IPS-18c (cell line): ENCODE measurements around the gene PHF2.
"Not testable (repeated sequence)": the region's sequence is repeated elsewhere in the genome, so short reads cannot be mapped to it uniquely, and the experiment has no call there.

Experiments used
- H3K4me3 ChIP-seq: 2 replicates; pipeline ENCODE4 v1.7.0; 2013; ENCODE audit warnings: low read depth, mild to moderate bottlenecking, low read length, moderate library complexity; ENCODE audit not compliant: insufficient read depth
- H3K9me3 ChIP-seq: one replicate; pipeline ENCODE4 v1.6.1; 2013; ENCODE audit warnings: mild to moderate bottlenecking, low read length, moderate library complexity; ENCODE audit not compliant: control insufficient read depth, insufficient read depth

PHF2 gene

DNA sequence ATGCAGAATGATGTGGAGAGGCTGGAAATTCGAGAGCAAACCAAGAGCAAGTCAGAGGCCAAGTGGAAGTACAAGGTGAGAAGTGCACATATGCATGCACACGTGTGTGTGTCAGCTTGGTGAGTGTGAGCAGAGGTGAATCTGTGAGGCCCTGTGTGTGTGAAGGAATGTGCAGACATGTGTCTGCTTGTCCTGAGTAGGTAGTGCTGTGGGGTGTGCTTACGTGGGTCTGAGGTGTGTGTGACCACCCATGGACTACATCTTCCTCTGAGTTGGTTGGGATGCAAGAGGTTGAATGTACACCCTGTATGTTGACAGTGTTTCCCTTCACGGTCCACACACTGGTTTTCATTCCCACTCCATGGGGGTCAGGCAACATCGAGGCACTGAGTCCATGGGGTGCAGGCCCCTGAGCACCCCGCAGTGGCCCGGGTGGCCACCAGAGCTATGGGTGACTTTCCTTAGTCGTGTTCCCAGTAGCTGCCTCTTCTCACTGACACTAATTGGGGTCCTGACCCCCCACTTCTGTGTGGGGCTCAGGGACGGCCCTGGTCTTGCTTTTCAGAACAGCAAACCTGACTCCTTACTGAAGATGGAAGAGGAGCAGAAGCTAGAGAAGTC, 86.7 kb downstream of the PHF2 start:
- Histone ChIP-seq H3K9me3 (no peaks in the 10 kb centered on the region), H3K4me3 (no peak overlapping the region)

- H3K9me3 ChIP-seq = no peaks in the 10 kb centered on the region
- no peak overlapping the region for H3K4me3 ChIP-seq
Measured at GRCh38 chr9:93663877-93664548, 87.6 kb downstream of the PHF2 start.

GRCh38 chr9:93664549-93665120, 88.3 kb downstream of the PHF2 start:
- H3K9me3 ChIP-seq = no peaks in the 10 kb centered on the region
- H3K4me3 ChIP-seq = no peak overlapping the region

DNA sequence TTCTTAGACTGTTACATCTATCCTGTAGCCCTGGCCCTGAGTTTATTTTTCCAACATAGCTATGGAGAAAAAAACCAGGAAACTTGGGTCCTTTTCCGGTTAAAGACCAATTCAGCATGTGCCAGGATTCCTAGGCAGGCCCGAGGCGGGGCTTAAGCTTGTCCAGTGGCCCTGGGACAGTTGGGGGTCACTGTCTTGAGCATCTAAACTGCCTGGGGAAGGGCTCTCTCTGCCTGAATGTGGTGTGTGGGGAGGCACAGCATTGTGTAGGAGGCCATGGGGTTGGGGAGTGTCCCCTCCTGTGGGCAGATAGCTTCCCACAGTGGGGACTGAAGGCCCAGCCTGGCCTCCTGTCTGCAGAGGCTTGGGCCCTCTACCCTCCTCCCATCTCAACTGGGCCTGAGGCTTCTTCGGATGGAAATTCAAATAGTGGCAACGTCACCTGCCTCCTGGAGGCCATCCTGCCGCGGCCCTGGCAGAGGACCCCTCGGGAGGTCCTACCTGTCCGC, 88.8 kb downstream of the PHF2 start:
- Histone ChIP-seq H3K9me3 (no peaks in the 10 kb centered on the region), H3K4me3 (no peak overlapping the region)

DNA sequence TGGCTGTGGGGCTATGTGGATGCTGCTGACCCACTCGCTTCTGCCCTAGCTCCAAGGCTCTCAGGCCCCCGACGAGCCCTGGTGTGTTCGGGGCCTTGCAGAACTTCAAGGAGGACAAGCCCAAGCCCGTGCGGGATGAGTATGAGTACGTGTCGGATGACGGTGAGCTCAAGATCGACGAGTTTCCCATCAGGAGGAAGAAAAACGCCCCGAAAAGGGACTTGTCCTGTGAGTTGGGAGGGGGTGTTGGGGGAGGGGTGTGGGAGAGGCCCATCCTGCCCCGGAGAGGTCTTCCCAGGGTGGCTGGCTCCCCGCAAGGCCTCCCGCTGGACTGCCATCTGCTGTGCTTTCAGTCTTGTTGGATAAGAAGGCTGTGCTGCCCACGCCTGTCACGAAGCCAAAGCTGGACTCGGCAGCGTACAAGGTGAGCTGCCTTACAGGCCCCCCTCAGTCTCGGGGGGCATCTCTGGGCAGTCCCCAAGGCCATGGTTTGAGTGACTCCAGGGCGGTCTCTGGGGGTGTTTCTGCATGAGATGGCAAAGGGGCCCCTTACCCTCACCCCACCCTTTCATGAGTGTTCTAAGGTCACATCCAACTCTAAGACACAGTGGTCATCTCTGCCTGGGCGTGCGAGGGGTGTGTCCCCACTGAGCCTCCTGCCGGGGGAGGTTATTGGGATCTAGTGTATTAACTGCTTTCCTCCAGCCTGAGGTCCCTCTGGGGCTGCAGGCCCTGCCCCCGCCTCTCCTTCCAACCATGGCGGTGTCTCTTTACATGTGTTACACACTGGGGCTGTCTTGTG, 89.5 kb downstream of the PHF2 start:
- no peaks in the 10 kb centered on the region for H3K9me3 ChIP-seq
- no peak overlapping the region for H3K4me3 ChIP-seq

DNA sequence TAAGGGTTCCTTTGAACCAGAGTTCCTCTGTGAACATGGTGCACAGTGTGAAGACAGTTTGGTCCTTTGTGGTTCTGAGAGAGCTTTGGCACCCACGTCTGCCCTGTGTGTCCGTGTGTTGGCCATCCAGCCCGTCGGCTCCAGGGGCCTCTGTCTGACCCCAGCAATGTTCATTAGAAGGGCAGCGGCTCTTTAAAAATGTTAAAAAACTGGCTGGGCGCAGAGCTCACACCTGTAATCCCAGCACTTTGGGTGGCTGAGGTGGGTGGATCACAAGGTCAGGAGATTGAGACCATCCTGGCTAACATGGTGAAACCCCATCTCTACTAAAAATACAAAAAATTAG, 90.0 kb downstream of the PHF2 start:
- H3K9me3 ChIP-seq, H3K4me3 ChIP-seq: not testable (repeated sequence)

GRCh38 chr9:93667006-93667405, 90.6 kb downstream of the PHF2 start:
- no peaks in the 10 kb centered on the region for H3K9me3 ChIP-seq
- H3K4me3 ChIP-seq = no peak overlapping the region

DNA sequence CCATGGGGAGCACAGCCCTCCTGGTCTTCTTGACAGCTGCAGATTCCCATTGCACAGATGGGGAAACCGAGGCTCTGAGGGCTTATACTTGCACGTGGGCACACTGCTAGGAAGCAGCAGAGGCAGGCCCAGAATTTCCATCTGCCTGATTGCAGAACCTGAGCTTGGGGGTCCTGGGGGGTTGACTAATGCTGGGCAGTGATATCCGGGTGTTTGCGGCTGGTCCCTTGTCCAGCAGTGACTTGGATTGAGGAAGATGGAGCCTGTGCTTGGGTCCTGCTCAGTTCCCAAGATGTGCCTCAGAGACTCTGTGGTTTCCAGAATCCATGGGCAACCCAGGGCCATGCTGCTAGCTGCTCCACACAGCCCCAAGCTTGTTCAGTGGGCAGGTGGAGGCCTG, 91.2 kb downstream of the PHF2 start:
- H3K9me3 ChIP-seq = no peaks in the 10 kb centered on the region
- H3K4me3 ChIP-seq = no peak overlapping the region

- H3K4me3 ChIP-seq = no peak overlapping the region
Measured at GRCh38 chr9:93668261-93668871, 92.0 kb downstream of the PHF2 start.

DNA sequence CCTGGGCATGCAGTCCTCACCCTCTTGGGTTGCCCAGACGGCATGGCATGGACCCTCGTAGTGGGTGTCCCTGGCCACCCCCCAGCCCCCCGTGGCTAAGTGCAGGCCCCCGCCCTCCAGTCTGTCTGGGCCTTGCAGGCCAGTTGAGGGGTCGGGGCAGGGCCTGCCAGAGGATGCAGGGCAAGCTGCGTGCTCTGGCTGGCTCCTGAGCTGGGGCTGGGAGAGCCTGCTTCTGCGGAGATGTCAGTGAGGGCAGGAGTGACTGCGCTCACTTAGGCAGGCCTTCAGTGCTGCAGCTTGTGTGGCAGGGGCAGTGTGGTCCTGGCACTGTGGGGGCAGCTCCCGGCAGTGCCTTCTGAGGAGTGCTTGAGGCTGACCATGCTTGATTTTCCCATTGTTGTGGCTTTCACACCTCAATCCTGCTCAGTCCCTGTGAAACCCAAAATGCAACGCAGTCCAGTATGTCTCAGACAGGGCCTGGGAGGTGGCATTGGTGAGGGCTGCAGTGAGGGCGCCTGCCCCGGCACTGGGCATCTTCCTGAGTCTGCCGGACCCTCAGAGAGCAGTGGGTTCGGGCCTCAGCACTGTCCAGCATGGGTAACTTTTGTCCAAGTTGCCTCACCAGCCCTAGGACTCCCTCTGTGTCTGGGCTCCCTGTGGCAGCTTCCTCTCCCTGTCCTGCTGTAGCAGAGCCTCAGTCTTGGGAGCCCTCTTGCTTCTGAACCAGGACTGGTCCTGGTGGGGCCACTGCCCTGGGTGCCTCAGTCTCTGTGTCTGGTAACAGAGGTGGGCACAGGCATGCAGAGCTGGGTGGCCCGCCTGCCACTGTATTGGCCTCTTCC, 93.0 kb downstream of the PHF2 start:
- no peaks in the 10 kb centered on the region for H3K9me3 ChIP-seq
- no peak overlapping the region for H3K4me3 ChIP-seq

More at GRCh38 chr9:93668261-93668871, 92.0 kb downstream of the PHF2 start:
- no peaks in the 10 kb centered on the region for H3K9me3 ChIP-seq

- Histone ChIP-seq H3K4me3 (no peak overlapping the region), H3K9me3 (no peaks in the 10 kb centered on the region)
Measured at GRCh38 chr9:93669958-93670207, 93.5 kb downstream of the PHF2 start.

GRCh38 chr9:93670208-93671019, 94.0 kb downstream of the PHF2 start:
- H3K9me3 ChIP-seq = no peaks in the 10 kb centered on the region

GRCh38 chr9:93671020-93671338, 94.6 kb downstream of the PHF2 start:
- no peak overlapping the region for H3K4me3 ChIP-seq
- no peaks in the 10 kb centered on the region for H3K9me3 ChIP-seq

More at GRCh38 chr9:93670208-93671019, 94.0 kb downstream of the PHF2 start:
- H3K4me3 ChIP-seq = no peak overlapping the region

DNA sequence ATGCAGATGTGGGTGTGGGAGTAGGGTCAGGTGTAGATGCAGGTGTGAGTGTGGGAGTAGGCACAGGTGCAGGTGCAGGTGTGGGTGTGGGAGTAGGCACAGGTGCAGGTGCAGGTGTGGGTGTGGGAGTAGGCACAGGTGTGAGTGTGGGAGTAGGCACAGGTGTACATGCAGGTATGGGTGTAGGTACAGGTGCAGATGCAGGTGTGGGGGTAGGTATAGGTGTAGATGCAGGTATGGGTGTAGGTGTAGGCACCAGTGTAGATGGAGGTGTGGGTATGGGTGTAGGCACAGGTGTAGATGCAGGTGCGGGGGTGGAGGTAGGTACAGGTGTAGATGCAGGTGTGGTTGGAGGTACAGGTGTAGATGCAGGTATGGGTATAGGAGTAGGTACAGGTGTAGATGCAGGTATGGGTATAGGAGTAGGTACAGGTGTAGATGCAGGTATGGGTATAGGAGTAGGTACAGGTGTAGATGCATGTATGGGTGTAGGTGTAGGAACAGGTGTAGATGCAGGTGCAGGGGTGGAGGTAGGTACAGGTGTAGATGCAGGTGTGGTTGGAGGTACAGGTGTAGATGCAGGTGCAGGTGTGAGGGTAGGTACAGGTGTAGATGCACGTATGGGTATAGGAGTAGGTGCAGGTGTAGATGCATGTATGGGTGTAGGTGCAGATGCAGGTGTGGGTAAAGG, 96.1 kb downstream of the PHF2 start:
- not testable (repeated sequence) for H3K9me3 ChIP-seq, H3K4me3 ChIP-seq

GRCh38 chr9:93673021-93673838, 96.8 kb downstream of the PHF2 start:
- Histone ChIP-seq H3K4me3 (no peak overlapping the region), H3K9me3 (no peaks in the 10 kb centered on the region)
